Tibial nerve (tissue), 4 donors: ENCODE results near the gene MEIOB. TPM values are rescaled to one million over a fixed set of nuclear protein-coding genes. Genes with fewer than 3 reads are reported as not detected.

ENCODE experiments used
- DNase-seq, 2 donors: peaks; one replicate each; pipeline ENCODE4 v3.0.0-alpha.2; 2019; ENCODE audit warnings: low spot score in 2 of 2
- H3K27ac ChIP-seq, 4 donors: fragments of 200-600 bp; sonication (generic) in 3 of 4; one replicate each; pipeline ENCODE4 v1.5.1; 2017 to 2019; ENCODE audit warnings: mild to moderate bottlenecking in 1 of 4
- H3K27me3 ChIP-seq, 2 donors: fragments of 200-600 bp; sonication (generic) in 1 of 2; one replicate each; pipeline versions ENCODE4 v1.5.1 to v1.6.0; 2017 to 2019
- H3K36me3 ChIP-seq, 3 donors: fragments of 200-600 bp; sonication (generic); one replicate each; pipeline ENCODE4 v1.5.1; 2018 to 2019
- H3K4me1 ChIP-seq, 4 donors: fragments of 200-600 bp; sonication (generic) in 3 of 4; one replicate each; pipeline ENCODE4 v1.5.1; 2017 to 2019
- H3K4me3 ChIP-seq, 4 donors: fragments of 200-600 bp; sonication (generic) in 3 of 4; one replicate each; pipeline ENCODE4 v1.5.1; 2017 to 2019; ENCODE audit warnings: mild to moderate bottlenecking in 1 of 4, moderate library complexity in 1 of 4
- H3K9me3 ChIP-seq, 4 donors: fragments of 200-600 bp; sonication (generic) in 3 of 4; one replicate each; pipeline ENCODE4 v1.5.1; 2017 to 2019
- CTCF ChIP-seq, 5 experiments: fragments of 200-600 bp in 3 of 5; fragments of 450-650 bp in 2 of 5; sonication (generic) in 3 of 5; IDR thresholded peaks; one replicate each; pipeline ENCODE4 v1.5.1; 2016 to 2019; ENCODE audit warnings: antibody characterized with exemption in 5 of 5, mild to moderate bottlenecking in 3 of 5, moderate library complexity in 2 of 5
- EP300 ChIP-seq, 2 donors: sonication (generic); formaldehyde crosslinking; IDR thresholded peaks; one replicate each; pipeline ENCODE4 v1.6.1; 2017; ENCODE audit warnings: antibody characterized with exemption in 2 of 2, mild to moderate bottlenecking in 1 of 2
- POLR2A ChIP-seq, 2 donors: fragments of 450-650 bp; IDR thresholded peaks; one replicate each; pipeline ENCODE4 v1.6.1; 2017; ENCODE audit warnings: antibody characterized with exemption in 2 of 2, mild to moderate bottlenecking in 2 of 2, moderate library complexity in 2 of 2
- WGBS, 2 donors: methylation state at CpG; one replicate each; pipeline ENCODE4 v1.1.5; 2018; 5-methylcytosine and 5-hydroxymethylcytosine counted together
- total RNA-seq, 4 donors: library from RNA; depleted of rRNA; stranded (reverse); fragments of >200 nt; gene quantifications; one replicate each; pipeline ENCODE4 v1.1.0, GENCODE V29; 2016

Gene MEIOB
- total RNA-seq, 4 donors from 2014 or later: not detected

DNA sequence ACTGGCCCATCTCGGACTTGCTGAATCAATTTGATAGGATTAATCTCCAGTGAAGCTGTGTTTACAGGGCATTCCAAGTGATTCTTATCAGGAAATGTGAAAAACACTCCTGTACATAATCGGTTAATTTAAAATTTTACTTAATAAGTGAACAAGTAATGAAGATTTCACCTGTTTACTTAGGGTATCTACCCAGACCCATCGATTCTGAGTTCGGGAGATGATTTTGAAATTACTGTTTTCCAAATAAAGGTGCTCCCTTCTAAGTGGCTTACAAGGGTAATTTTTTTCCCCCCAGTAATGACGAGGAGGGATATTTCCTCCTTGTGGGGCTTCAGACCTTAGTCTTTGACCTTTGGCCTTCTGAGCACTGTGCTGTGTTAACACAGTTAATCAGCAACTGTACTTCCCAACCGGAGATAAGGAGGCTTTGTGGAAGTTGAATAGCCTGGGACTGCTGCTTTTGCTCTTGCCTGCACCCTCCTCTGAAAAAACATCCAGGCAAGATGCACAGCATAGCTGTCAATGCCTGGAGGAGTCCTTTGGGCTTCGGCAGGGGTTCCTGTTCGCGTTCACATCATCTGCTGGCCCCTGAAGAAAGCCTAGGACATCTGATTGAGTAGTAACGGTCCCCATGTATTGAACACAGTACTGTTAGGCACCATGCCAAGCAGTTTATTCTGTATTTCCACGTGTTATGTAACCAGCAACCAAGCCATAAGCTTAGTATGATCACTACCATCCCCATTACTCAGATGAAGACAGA is 43.1 kb downstream of the MEIOB start:
- no peak overlapping the region for H3K27ac ChIP-seq
- no peaks in the 10 kb centered on the region for H3K27me3 ChIP-seq
- no peak for DNase-seq
- H3K4me3 ChIP-seq: no peak overlapping the region
- H3K9me3 ChIP-seq: no peaks in the 10 kb centered on the region
- H3K4me1 ChIP-seq: peaks cover 0 to 53% (median 22%) of the 10 kb centered on the region in 4 donors
- H3K36me3 ChIP-seq: peaks cover 0 to 43% (median 0%) of the 10 kb centered on the region in 3 donors
- TF ChIP-seq EP300 (IDR thresholded peaks at IDR 0.05): no peak
- TF ChIP-seq CTCF (IDR thresholded peaks at IDR 0.05): no peak
- no peak for TF ChIP-seq POLR2A (IDR thresholded peaks at IDR 0.05)
- 73 to 75% methylated on average over 11 of the region's 11 CpGs for WGBS, 2 donors

DNA sequence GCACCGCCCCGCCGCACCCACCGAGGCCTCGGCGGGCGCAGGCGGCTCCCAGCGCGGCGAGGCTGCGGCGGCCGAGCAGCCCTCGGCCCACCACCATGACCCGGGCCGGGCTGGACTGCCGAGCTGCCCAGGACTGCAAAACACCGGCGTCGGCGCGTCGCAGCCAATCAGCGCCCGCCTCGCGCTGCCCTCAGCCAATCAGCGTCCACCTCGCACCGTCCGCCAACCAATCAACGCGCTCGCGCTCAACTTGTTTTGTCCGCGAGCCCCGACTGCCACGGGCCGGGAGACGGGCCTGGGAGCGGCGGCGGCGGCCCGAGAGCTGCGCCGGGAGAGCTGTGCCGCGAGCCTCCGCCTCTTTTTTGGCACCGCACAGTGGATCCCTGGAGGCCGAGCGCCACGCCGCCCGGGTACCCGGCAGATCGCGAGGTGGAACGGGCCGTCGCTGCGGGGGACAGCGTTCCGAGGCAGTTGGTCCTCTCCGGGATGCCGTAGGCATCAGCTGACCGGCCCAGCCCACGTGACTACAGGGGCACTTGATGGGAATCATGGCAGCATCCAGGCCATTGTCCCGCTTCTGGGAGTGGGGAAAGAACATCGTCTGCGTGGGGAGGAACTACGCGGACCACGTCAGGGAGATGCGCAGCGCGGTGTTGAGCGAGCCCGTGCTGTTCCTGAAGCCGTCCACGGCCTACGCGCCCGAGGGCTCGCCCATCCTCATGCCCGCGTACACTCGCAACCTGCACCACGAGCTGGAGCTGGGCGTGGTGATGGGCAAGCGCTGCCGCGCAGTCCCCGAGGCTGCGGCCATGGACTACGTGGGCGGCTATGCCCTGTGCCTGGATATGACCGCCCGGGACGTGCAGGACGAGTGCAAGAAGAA is 45.0 kb downstream of the MEIOB start, which contains the start of the genes FAHD1 and HAGH:
Gene FAHD1, plus strand, starts transcription at position 516 of the 883 bp plus-strand sequence. Its CDS starts 33 bp downstream, at position 549.
Gene HAGH, minus strand, starts transcription at position 135 of the 883 bp plus-strand sequence. Its CDS starts 38 bp downstream, at position 97.
- H3K27me3 ChIP-seq: no peaks in the 10 kb centered on the region
- peaks cover 0 to 40% (median 10%) of the 10 kb centered on the region in 3 donors for H3K36me3 ChIP-seq
- peak within 1 kb of the TSS; percentile 22 to 86 (median 75) for H3K27ac ChIP-seq
- DNase-seq: peak; percentile 88 to 92
- peak; percentile 75 to 98 for TF ChIP-seq EP300 (IDR thresholded peaks at IDR 0.05)
- peak in 2 of 5 experiments; percentile 23 to 72 for TF ChIP-seq CTCF (IDR thresholded peaks at IDR 0.05)
- peak in 1 of 2 donors; percentile 16 for TF ChIP-seq POLR2A (IDR thresholded peaks at IDR 0.05)
- 1% methylated on average over 27 to 73 of the region's 104 CpGs for WGBS, 2 donors
- H3K9me3 ChIP-seq: no peaks in the 10 kb centered on the region
- peak within 1 kb of the TSS; percentile 59 to 77 (median 71) for H3K4me3 ChIP-seq
- H3K4me1 ChIP-seq: peaks cover 0 to 63% (median 23%) of the 10 kb centered on the region in 4 donors

GRCh38 chr16:1825864-1826690 is 45.9 kb downstream of the MEIOB start:
- Histone ChIP-seq H3K4me1 (peaks cover 0 to 63% (median 23%) of the 10 kb centered on the region in 4 donors), H3K36me3 (peaks cover 0 to 40% (median 11%) of the 10 kb centered on the region in 3 donors), H3K4me3 (peak overlapping the region; percentile 42 to 69 (median 57)), H3K9me3 (no peaks in the 10 kb centered on the region), H3K27ac (peak overlapping the region in 3 of 4 donors; percentile 36 to 86 (median 81)), H3K27me3 (no peaks in the 10 kb centered on the region)
- no peak for DNase-seq
- 3 to 5% methylated on average over 41 to 53 of the region's 96 CpGs for WGBS, 2 donors
- no peak for TF ChIP-seq POLR2A (IDR thresholded peaks at IDR 0.05)
- no peak for TF ChIP-seq EP300 (IDR thresholded peaks at IDR 0.05)
- TF ChIP-seq CTCF (IDR thresholded peaks at IDR 0.05): no peak

GRCh38 chr16:1825381-1825863 is 46.5 kb downstream of the MEIOB start:
- WGBS, 2 donors: 70 to 73% methylated on average over 15 of the region's 15 CpGs
- H3K9me3 ChIP-seq: no peaks in the 10 kb centered on the region
- peaks cover 0 to 40% (median 11%) of the 10 kb centered on the region in 3 donors for H3K36me3 ChIP-seq
- TF ChIP-seq CTCF (IDR thresholded peaks at IDR 0.05) (no peak), EP300 (IDR thresholded peaks at IDR 0.05) (no peak), POLR2A (IDR thresholded peaks at IDR 0.05) (no peak)
- H3K27ac ChIP-seq: peak overlapping the region in 3 of 4 donors; percentile 36 to 86 (median 78)
- no peaks in the 10 kb centered on the region for H3K27me3 ChIP-seq
- H3K4me3 ChIP-seq: peak overlapping the region; percentile 42 to 69 (median 57)
- DNase-seq: no peak
- H3K4me1 ChIP-seq: peaks cover 0 to 61% (median 23%) of the 10 kb centered on the region in 4 donors
